Glomerular visceral epithelial cell (primary cell): Measurements from ENCODE around the gene EPO.
"Not testable (repeated sequence)": the region's sequence is repeated elsewhere in the genome, so short reads cannot be mapped to it uniquely, and the experiment has no call there.

Experiments
- DNase-seq: peaks from one replicate; pipeline ENCODE4 v3.0.0-alpha.2; 2016; ENCODE audit errors: extremely low spot score

EPO gene

DNA sequence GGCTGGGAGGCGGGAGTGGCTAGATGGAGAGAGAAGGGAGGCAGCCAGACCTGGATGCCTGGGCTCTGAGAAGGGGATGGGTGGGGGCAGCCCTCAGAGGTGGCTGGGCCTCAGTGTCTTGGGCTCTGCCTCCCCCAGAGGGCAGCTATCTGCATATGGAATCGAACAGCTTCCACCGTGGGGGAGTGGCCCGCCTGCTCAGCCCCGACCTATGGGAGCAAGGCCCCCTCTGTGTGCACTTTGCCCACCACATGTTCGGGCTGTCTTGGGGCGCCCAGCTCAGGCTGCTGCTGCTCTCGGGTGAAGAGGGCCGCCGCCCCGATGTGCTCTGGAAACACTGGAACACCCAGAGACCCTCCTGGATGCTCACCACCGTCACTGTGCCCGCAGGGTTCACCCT is 16.4 kb downstream of the EPO start:
- DNase-seq: no peak

DNA sequence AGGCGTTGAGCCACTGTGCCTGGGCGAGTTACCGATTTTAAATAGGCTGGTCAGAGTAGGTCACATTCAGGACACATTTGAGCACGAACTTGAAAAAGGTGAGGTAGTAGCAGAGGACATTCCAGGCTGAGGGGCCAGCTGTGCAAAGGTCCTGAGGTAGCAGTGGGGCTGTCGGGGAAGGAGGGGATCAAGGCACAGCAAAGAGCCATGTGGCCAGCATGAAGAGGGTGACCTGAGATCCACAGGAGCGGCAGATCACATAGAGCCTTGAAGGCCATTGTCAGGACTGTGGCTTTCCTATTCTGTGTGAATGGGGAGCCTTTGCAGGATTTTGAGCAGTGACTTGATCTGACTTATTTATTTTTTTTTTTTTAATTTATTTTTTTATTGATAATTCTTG is 19.7 kb downstream of the EPO start:
- DNase-seq: no peak

DNA sequence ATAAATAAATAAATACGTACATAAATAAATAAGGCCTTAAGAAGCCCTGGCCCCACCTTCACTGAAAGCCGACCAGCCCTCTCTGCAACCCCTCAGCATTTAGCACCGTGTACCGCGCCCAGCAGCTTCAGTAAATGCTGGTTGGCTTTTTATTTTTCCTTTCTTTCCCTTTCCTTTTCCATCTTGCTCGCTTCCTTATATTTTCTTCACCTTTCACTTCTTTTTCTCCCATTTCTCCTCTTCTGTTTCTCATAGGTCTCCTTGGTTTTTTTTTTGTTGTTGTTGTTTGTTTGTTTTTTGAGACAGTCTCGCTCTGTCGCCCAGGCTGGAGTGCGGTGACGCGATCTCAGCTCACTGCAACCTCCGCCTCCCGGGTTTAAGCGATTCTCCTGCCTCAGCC is 24.3 kb downstream of the EPO start:
- DNase-seq: no peak

DNA sequence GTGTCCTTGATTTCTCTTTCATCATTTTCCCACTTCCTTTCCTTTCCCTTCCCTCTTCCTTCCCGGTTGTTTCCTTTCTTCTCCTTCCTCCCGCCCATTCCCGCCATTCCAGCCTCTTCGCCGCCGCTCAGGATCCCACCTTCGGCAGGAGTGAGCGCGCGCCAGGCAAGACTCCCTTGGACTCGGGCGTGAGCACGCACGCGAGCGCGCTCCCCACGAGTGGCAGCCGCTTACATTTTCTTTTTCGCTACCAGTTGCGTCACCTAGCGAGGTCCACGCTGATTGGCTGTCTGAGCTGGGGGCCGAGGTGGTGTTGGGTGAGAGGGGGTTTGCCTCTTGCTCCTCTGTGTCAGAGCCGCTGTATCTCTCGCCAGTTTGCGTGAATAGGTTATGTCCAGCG is 24.9 kb downstream of the EPO start:
- DNase-seq: peak; percentile 58

DNA sequence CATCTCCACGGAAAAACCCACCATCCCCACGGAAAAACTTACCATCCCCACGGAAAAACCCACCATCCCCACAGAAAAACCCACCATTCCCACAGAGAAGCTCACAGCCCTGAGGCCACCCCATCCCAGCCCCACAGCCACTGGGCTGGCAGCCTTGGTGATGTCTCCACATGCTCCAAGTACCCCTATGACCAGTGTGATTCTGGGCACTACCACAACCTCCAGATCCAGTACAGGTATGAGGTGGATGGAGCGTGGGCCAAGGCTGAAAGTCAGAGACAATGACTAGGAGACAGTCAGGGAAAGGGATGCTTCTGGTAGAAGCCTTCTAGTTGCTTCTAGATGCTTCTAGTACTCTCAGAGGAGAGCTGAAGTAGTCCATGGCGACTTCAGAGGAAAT is 32.7 kb downstream of the EPO start:
- DNase-seq: no peak

DNA sequence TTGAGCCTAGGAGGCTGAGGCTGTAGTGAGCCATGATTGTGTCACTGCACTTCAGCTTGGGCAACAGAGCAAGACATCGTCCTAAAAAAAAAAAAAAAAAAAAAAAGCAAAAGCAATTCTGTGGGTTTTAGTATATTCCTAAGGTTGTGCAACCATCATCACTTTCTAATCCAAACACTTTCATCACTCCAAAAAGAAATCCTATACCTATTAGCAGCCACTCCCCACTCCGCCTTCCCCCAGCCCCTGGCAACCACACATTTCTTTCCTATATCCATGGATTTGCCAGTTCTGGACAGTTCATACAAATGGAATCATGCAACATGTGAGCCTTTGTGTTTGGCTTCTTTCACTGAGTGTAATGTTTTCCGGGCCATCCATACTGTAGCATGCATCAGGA is 33.5 kb downstream of the EPO start:
- DNase-seq: no peak

DNA sequence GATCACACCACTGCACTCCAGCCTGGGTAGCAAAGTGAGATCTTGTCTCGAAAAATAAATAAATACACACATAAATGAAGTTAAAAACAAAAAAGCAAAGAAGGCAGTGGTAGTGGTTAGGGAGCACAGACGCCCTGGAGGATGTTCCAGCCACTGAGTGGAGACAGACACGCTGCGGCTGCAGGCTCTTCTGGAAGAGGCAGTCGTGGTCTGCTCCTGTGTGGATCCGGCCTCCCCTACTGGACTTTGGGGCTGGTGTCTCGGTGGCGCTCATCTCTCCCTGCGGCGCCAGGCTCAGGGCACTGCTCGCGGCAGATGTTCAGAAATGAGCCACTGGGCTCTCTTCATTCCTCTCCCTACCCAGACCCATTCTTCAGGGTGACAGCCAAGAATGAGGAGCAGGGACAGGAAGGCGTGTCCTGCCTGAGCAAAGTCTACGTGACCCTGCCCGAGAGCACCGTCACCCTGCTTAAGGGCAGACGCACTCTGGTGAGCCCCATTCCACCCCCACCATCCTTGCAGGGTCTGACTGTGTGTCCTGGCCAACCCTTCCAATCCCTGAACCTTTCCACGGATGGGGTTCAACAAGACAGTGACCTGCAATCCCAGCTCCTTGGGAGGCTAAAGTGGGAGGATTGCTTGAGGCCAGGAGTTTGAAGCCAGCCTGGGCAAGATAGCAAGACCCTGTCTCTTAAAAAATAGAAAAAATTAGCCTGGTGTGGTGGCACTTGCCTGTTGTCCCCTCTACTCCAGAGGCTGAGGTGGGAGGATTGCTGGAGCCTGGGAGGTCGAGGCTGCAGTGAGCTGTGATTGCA is 39.3 kb downstream of the EPO start:
- DNase-seq: no peak

DNA sequence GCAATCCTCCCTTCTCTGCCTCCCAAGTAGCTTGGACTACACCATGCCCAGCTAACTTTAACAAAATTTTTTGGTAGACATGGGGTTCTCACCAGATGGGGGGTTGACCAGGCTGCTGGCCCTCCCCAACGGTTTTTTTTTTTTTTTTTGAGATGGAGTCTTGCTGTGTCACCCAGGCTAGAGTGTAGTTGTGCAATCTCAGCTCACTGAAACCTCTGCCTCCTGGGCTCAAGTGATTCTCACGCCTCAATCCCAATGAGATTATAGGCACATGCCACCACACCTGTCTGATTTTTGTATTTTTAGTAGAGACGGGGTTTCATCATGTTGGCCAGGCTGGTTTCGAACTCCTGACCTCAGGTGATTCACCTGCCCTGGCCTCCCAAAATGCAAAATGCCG is 42.6 kb downstream of the EPO start:
- DNase-seq: not testable (repeated sequence)

DNA sequence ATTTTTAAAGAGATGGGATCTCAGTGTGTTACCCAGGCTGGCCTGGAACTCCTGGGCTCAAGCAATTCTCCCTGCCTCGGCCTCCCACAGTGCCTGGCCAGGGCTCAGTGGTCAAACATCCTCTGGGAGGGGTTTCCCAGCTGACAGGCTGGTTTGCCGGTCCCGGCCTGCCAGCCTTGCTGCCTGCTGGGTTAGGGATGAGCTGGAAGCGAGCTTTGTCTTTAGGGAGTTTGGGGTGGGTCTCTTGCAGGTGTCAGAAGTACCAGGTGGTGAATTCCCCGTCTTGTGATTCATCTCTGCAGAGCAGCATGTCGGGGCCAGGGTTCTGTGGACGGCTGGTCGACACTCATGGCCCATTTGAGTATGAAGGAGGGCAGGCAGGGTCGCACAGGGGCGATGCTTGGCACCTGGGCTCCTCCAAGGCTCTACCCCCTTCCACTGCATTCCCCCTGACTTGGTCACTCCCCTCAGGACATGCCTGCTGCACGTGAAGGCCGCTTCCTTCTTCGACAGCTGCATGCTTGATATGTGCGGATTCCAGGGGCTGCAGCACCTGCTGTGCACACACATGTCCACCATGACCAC is 43.4 kb downstream of the EPO start:
- DNase-seq: no peak

DNA sequence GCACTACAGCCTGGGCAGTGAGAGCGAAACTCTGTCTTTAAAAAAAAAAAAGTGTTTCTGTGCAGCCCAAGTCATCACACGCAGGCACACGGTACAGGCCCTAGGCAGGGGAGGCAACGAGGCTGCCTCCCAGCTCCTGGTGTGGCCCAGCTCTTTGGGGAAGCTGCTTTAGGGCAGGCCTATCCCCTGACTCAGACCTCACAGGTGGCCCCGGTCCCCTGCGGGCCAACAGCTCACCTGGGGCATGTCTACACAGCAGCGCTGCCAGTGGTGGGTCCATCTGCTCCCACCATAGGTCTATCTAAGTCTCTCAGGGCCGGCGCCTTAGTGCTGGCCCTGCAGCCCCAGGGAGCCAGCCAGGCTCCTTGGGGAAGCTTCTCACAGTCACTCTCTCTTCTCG is 44.6 kb downstream of the EPO start:
- no peak for DNase-seq

DNA sequence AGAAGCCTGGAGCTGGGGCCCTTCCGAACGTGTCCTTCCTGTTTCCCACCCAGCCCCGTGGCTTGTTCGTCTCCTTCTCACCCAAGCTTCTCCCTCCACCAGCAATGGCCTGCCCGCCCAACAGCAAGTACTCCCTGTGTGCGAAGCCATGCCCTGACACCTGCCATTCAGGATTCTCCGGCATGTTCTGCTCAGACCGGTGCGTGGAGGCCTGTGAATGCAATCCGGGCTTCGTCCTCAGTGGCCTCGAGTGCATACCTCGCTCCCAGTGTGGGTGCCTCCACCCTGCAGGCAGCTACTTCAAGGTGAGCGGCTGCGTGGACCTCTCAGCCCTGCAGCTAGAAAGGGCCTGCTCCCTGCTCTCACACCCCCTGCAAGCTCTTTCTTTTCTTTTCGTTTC is 45.0 kb downstream of the EPO start:
- DNase-seq: no peak

DNA sequence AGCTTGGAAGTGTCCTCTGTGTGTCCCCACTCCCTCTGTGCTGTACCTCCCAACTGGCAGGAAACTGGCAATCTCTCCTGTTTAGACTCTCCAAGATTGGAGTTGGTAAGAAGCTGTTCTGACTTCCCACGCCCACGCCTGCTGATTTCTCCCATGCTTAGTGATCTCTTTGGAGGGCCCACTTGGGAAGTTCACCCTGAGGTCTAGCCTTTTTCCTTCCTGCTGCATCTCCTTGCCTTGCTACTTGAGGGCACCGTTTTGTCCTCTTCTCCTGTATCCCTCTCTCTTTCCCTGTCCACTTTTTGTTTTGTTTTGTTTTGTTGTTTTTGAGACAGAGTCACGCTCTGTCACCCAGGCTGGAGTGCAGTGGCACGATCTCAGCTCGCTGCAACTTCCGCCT is 48.5 kb downstream of the EPO start:
- no peak for DNase-seq
